HCT116 (cell line): Measurements from ENCODE around the gene TSPAN8. TPM values are rescaled to one million over a fixed set of nuclear protein-coding genes. Genes with fewer than 3 reads are reported as not detected.

ENCODE experiments used
- ATAC-seq: fragments of 200-7000 bp; cut with Tn5 transposase; 2 replicates; pipeline ENCODE4 v1.9.1; 2020; ENCODE audit warnings: mild to moderate bottlenecking, moderate library complexity
- BruUV-seq: library from RNA; stranded (reverse); fragments of 400-500 nt; replicated peaks from 2 replicates; lab custom pipeline; 2021; lab: Mats Ljungman, UMichigan
- CTCF ChIA-PET: fragments of 300-600 bp; sonication (Branson Sonifier 250); formaldehyde crosslinking; loops from one replicate; lab custom pipeline; 2021; ENCODE audit warnings: antibody characterized with exemption; lab: Charles Lee
- POLR2A ChIA-PET: fragments of 300-600, 350-600 bp; sonication (Branson Sonifier 250); formaldehyde crosslinking; loops from one replicate; lab custom pipeline; 2021; ENCODE audit warnings: antibody characterized with exemption; lab: Charles Lee
- RAD21 ChIA-PET, 2 experiments: fragments of 300-600 bp; sonication (Branson Sonifier 250); formaldehyde crosslinking; loops; one replicate each; lab custom pipeline; 2023; ENCODE audit warnings: low total read pairs in 2 of 2; ENCODE audit not compliant: uncharacterized antibody in 2 of 2, unreplicated experiment in 2 of 2, low non-redundant PET in 1 of 2; lab: Charles Lee
- DNase-seq: peaks from one replicate; pipeline ENCODE4 v3.0.0-alpha.2; 2010; ENCODE audit warnings: low read depth, low spot score
- H2AFZ ChIP-seq: fragments of 200-600 bp; shearing (Covaris generic), sonication (generic); 2 replicates; pipeline ENCODE4 v1.6.1; 2017; ENCODE audit warnings: low read depth, mixed run types, mixed read lengths, antibody characterized with exemption, low read length; ENCODE audit not compliant: poor library complexity, severe bottlenecking
- H3K27ac ChIP-seq: 2 replicates; pipeline ENCODE4 v1.5.1; 2012; ENCODE audit warnings: low read depth, low read length
- H3K27me3 ChIP-seq: fragments of 200-600 bp; sonication (generic); 2 replicates; pipeline ENCODE4 v1.6.1; 2016; ENCODE audit warnings: mixed run types, low read length, mixed read lengths; ENCODE audit not compliant: insufficient read depth
- H3K36me3 ChIP-seq, 2 experiments: fragments of 200-500 bp in 1 of 2; fragments of 200-600 bp in 1 of 2; sonication (Bioruptor generic) in 1 of 2; sonication (generic) in 1 of 2; 2 replicates each; pipeline versions ENCODE4 v1.5.1 to v1.6.1; 2014 to 2016; ENCODE audit warnings: low read length in 2 of 2, inconsistent platforms in 1 of 2, mixed read lengths in 1 of 2, mixed run types in 1 of 2; ENCODE audit not compliant: insufficient read depth in 2 of 2, control insufficient read depth in 1 of 2
- H3K4me1 ChIP-seq, 2 experiments: fragments of 200-600 bp in 1 of 2; sonication (generic) in 1 of 2; 2 replicates each; pipeline versions ENCODE4 v1.5.1 to v1.6.1; 2012 to 2017; ENCODE audit warnings: low read length in 2 of 2, inconsistent platforms in 1 of 2, mild to moderate bottlenecking in 1 of 2, mixed read lengths in 1 of 2, mixed run types in 1 of 2, moderate library complexity in 1 of 2; ENCODE audit not compliant: insufficient read depth in 2 of 2, control insufficient read depth in 1 of 2
- H3K4me2 ChIP-seq: fragments of 200-600 bp; sonication (generic); 2 replicates; pipeline ENCODE4 v1.6.1; 2017; ENCODE audit warnings: mixed run types, low read length, mixed read lengths
- H3K4me3 ChIP-seq, 2 experiments: fragments of 200-600 bp in 1 of 2; sonication (generic) in 1 of 2; replicated peaks in 1 of 2; 2 replicates each; pipeline ENCODE4 v1.5.1; 2011 to 2016; ENCODE audit warnings: low read length in 2 of 2, control low read depth in 1 of 2, low read depth in 1 of 2, mild to moderate bottlenecking in 1 of 2, mixed read lengths in 1 of 2, mixed run types in 1 of 2
- H3K79me2 ChIP-seq: fragments of 200-600 bp; sonication (generic); 2 replicates; pipeline ENCODE4 v1.6.1; 2017; ENCODE audit warnings: mild to moderate bottlenecking, mixed run types, low read length, moderate library complexity, mixed read lengths; ENCODE audit not compliant: insufficient read depth
- H3K9ac ChIP-seq: fragments of 200-600 bp; sonication (generic); 2 replicates; pipeline ENCODE4 v1.6.1; 2016; ENCODE audit warnings: low read length, mixed read lengths
- H3K9me2 ChIP-seq: fragments of 200-600 bp; sonication (generic), shearing (Covaris generic); 2 replicates; pipeline ENCODE4 v1.6.1; 2017; ENCODE audit warnings: mixed run types, mild to moderate bottlenecking, moderate library complexity; ENCODE audit not compliant: insufficient read depth
- H3K9me3 ChIP-seq, 2 experiments: fragments of 200-500 bp in 1 of 2; fragments of 200-600 bp in 1 of 2; sonication (Bioruptor generic) in 1 of 2; sonication (generic) in 1 of 2; 2 replicates each; pipeline ENCODE4 v1.6.1; 2014 to 2017; ENCODE audit warnings: low read length in 2 of 2, mixed read lengths in 2 of 2, inconsistent platforms in 1 of 2, low read depth in 1 of 2, mild to moderate bottlenecking in 1 of 2, mixed run types in 1 of 2, moderate library complexity in 1 of 2; ENCODE audit not compliant: control insufficient read depth in 1 of 2, insufficient read depth in 1 of 2
- H4K20me1 ChIP-seq: fragments of 200-600 bp; sonication (generic), shearing (Covaris generic); 2 replicates; pipeline ENCODE4 v1.6.1; 2017; ENCODE audit warnings: mixed run types, mild to moderate bottlenecking, moderate library complexity; ENCODE audit not compliant: insufficient read depth
- EGR1 ChIP-seq: IDR thresholded peaks from 2 replicates; pipeline ENCODE4 v1.6.1; 2012; ENCODE audit warnings: low read depth
- ELF1 ChIP-seq: IDR thresholded peaks from 2 replicates; pipeline ENCODE4 v1.6.1; 2012; ENCODE audit warnings: low read depth, borderline replicate concordance
- EZH2 ChIP-seq: fragments of 200-600 bp; sonication (generic); IDR thresholded peaks from 2 replicates; pipeline ENCODE4 v1.6.1; 2017; ENCODE audit warnings: antibody characterized with exemption, mixed run types
- FOSL1 ChIP-seq: IDR thresholded peaks from 2 replicates; pipeline ENCODE4 v1.6.1; 2012; ENCODE audit warnings: low read depth
- JUND ChIP-seq: IDR thresholded peaks from 2 replicates; pipeline ENCODE4 v1.6.1; 2012
- MAX ChIP-seq: IDR thresholded peaks from 2 replicates; pipeline ENCODE4 v1.6.1; 2012
- POLR2A ChIP-seq: IDR thresholded peaks from 2 replicates; pipeline ENCODE4 v1.7.0; 2011; ENCODE audit warnings: borderline replicate concordance; ENCODE audit not compliant: insufficient read depth, insufficient read length; ENCODE audit errors: extremely low read depth
- RAD21 ChIP-seq: IDR thresholded peaks from 2 replicates; pipeline ENCODE4 v1.6.1; 2012; ENCODE audit warnings: low read depth, mild to moderate bottlenecking
- REST ChIP-seq: IDR thresholded peaks from 2 replicates; pipeline ENCODE4 v1.6.1; 2012; ENCODE audit warnings: low read depth
- SIN3A ChIP-seq: IDR thresholded peaks from 2 replicates; pipeline ENCODE4 v1.6.1; 2012; ENCODE audit warnings: low read depth
- SP1 ChIP-seq: IDR thresholded peaks from 2 replicates; pipeline ENCODE4 v1.6.1; 2012; ENCODE audit warnings: low read depth
- SRF ChIP-seq: IDR thresholded peaks from 2 replicates; pipeline ENCODE4 v1.6.1; 2012; ENCODE audit warnings: low read depth
- TCF7L2 ChIP-seq: IDR thresholded peaks from 2 replicates; pipeline ENCODE4 v1.7.0; 2011; ENCODE audit warnings: borderline replicate concordance, inconsistent platforms; ENCODE audit not compliant: insufficient read depth, insufficient read length; ENCODE audit errors: extremely low read depth
- YY1 ChIP-seq: IDR thresholded peaks from 2 replicates; pipeline ENCODE4 v1.6.1; 2011; ENCODE audit warnings: low read length, low read depth, moderate library complexity, mild to moderate bottlenecking; ENCODE audit not compliant: insufficient replicate concordance; ENCODE audit errors: extremely low read depth
- ZFX ChIP-seq: fragments of 450-650 bp; IDR thresholded peaks from 2 replicates; pipeline ENCODE4 v1.6.1; 2017
- ZNF274 ChIP-seq: fragments of 200-500 bp; sonication (Bioruptor generic); IDR thresholded peaks from 2 replicates; pipeline ENCODE4 v1.6.1; 2014; ENCODE audit warnings: mild to moderate bottlenecking, low read depth, low read length, inconsistent platforms
- intact Hi-C: fragments of 100-400 bp; cut with micrococcal nuclease; formaldehyde crosslinking; loops from 2 replicates; pipeline ENCODE4 v1.10.0; 2022
- total RNA-seq: library from RNA; stranded (reverse); gene quantifications from one replicate; pipeline ENCODE4 v1.2.1, GENCODE V29; 2021; ENCODE audit not compliant: unreplicated experiment

Gene TSPAN8
- total RNA-seq, 1 experiment from 2014 or later = 0.76 TPM

GRCh38 chr12:71195338-71195896 is 37.6 kb upstream of the TSPAN8 start:
- Histone ChIP-seq H3K27me3 (no peaks in the 10 kb centered on the region), H3K79me2 (no peaks in the 10 kb centered on the region), H3K4me2 (no peak overlapping the region), H3K4me3 (no peak overlapping the region), H3K9ac (no peak overlapping the region), H3K9me2 (no peaks in the 10 kb centered on the region), H3K9me3 (no peaks in the 10 kb centered on the region), H3K36me3 (no peaks in the 10 kb centered on the region), H2AFZ (no peak overlapping the region), H3K27ac (no peak overlapping the region), H3K4me1 (no peaks in the 10 kb centered on the region), H4K20me1 (no peaks in the 10 kb centered on the region)
- TF ChIP-seq EGR1 (no peak), ZNF274 (no peak), REST (no peak), RAD21 (no peak)
- no peak for ATAC-seq
- RAD21 ChIA-PET = no interaction called here
- no TSS peak for BruUV-seq
- DNase-seq = no peak
- CTCF ChIA-PET = no interaction called here
- intact Hi-C loops = no loop called here
- POLR2A ChIA-PET = no interaction called here

- no peak overlapping the region for H3K4me3 ChIP-seq
Measured at GRCh38 chr12:71194657-71195056, 36.9 kb upstream of the TSPAN8 start.

More at GRCh38 chr12:71194657-71195056, 36.9 kb upstream of the TSPAN8 start:
- ChIA-PET RAD21 (no interaction called here), POLR2A (no interaction called here), CTCF (no interaction called here)
- no peak for ATAC-seq
- no TSS peak for BruUV-seq
- H3K9ac ChIP-seq = no peak overlapping the region
- DNase-seq = no peak
- H3K9me2 ChIP-seq = no peaks in the 10 kb centered on the region
- no peaks in the 10 kb centered on the region for H3K27me3 ChIP-seq
- no peaks in the 10 kb centered on the region for H3K79me2 ChIP-seq
- TF ChIP-seq TCF7L2 (no peak), EGR1 (no peak), SP1 (no peak), YY1 (no peak), MAX (no peak), SIN3A (no peak), EZH2 (no peak), SRF (no peak), JUND (no peak), ELF1 (no peak), POLR2A (no peak), ZFX (no peak), ZNF274 (no peak), FOSL1 (no peak)
- H4K20me1 ChIP-seq = no peaks in the 10 kb centered on the region
- H3K27ac ChIP-seq = no peak overlapping the region
- no peak overlapping the region for H3K4me2 ChIP-seq
- intact Hi-C loops = no loop called here
- H3K36me3 ChIP-seq = no peaks in the 10 kb centered on the region
- H2AFZ ChIP-seq = no peak overlapping the region
- H3K9me3 ChIP-seq = no peaks in the 10 kb centered on the region
- no peaks in the 10 kb centered on the region for H3K4me1 ChIP-seq
